Neural crest cell (in vitro differentiated cells): Measurements from ENCODE around the gene PACSIN2. TPM values are rescaled to one million over a fixed set of nuclear protein-coding genes. Genes with fewer than 3 reads are reported as not detected.

ENCODE experiments used
- DNase-seq: peaks from one replicate; pipeline ENCODE4 v3.0.0; 2021; ENCODE audit warnings: low read depth, mixed read lengths, low spot score
- H3K27ac Mint-ChIP-seq: one replicate; pipeline ENCODE4 v1.8.0; 2021; ENCODE audit warnings: mild to moderate bottlenecking, mixed read lengths; ENCODE audit not compliant: unreplicated experiment
- H3K27me3 Mint-ChIP-seq: 2 replicates; pipeline ENCODE4 v1.8.0; 2021; ENCODE audit warnings: low read depth, mild to moderate bottlenecking, mixed read lengths
- H3K36me3 Mint-ChIP-seq: 2 replicates; pipeline ENCODE4 v1.8.0; 2021; ENCODE audit warnings: low read depth, mild to moderate bottlenecking, mixed read lengths
- H3K4me1 Mint-ChIP-seq: 2 replicates; pipeline ENCODE4 v1.8.0; 2021; ENCODE audit warnings: mixed read lengths
- H3K4me3 Mint-ChIP-seq: one replicate; pipeline ENCODE4 v1.8.0; 2021; ENCODE audit warnings: mild to moderate bottlenecking, mixed read lengths
- H3K9me3 Mint-ChIP-seq: 2 replicates; pipeline ENCODE4 v1.8.0; 2021; ENCODE audit warnings: mixed read lengths
- total RNA-seq: library from RNA; stranded (reverse); gene quantifications from 2 replicates; pipeline ENCODE4 v1.2.1, GENCODE V29; 2021
- TF ChIP-seq, protein P1 (sequence below): fragments of 200-600 bp; sonication (generic); conservative IDR thresholded peaks from 2 replicates; pipeline ENCODE4 v1.5.0; 2021; ENCODE audit warnings: antibody characterized with exemption, mild to moderate bottlenecking

The PACSIN2 gene
- total RNA-seq, 1 donor from 2014 or later: 79.4 TPM

DNA sequence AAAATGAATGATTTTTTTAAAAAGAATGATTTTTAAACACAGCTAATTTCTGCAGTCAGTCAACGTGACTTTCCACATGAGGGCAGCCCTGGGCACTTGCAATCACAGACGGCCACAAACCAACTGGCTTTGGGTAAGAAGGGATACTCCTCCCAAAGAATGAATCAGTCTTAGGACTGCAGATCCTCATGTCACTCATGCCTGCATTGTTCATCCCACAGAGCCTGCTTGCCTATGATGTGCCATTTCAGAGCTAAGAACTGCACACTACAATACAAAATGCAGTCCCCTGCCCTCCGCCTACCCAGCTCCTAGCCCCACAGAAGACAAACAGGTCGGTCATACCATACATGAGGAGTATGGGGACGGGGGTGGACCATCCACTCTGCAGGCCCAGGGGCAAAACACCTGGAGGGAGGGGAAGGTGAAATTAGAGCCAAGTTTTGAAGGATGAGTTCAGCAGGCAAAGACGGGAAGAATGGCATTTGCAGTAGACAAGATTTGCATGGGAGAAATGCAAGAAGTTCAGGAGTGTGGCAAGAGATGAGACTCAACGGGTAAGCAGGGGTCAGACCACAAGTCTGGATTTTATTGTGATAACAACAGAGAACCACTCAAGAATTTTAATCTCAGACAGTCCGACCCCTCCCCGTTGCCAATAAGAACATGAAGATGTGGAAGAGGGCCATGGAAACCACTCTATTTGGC is 24.7 kb downstream of the PACSIN2 start:
- no peak for DNase-seq
- Mint-ChIP-seq H3K27me3 (no peaks in the 10 kb centered on the region), H3K9me3 (no peaks in the 10 kb centered on the region), H3K27ac (peak overlapping the region; percentile 39), H3K36me3 (peaks cover 5% of the 10 kb centered on the region), H3K4me1 (peaks cover 48% of the 10 kb centered on the region), H3K4me3 (no peak overlapping the region)
- TF ChIP-seq, protein P1, sequence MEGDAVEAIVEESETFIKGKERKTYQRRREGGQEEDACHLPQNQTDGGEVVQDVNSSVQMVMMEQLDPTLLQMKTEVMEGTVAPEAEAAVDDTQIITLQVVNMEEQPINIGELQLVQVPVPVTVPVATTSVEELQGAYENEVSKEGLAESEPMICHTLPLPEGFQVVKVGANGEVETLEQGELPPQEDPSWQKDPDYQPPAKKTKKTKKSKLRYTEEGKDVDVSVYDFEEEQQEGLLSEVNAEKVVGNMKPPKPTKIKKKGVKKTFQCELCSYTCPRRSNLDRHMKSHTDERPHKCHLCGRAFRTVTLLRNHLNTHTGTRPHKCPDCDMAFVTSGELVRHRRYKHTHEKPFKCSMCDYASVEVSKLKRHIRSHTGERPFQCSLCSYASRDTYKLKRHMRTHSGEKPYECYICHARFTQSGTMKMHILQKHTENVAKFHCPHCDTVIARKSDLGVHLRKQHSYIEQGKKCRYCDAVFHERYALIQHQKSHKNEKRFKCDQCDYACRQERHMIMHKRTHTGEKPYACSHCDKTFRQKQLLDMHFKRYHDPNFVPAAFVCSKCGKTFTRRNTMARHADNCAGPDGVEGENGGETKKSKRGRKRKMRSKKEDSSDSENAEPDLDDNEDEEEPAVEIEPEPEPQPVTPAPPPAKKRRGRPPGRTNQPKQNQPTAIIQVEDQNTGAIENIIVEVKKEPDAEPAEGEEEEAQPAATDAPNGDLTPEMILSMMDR: peak; percentile 50

- Mint-ChIP-seq H3K4me1 (peaks cover 42% of the 10 kb centered on the region), H3K4me3 (peak overlapping the region; percentile 12)
- TF ChIP-seq, protein P1: no peak
Observed at GRCh38 chr22:42986115-42986514, 28.8 kb downstream of the PACSIN2 start.

GRCh38 chr22:42985531-42985905 is 29.4 kb downstream of the PACSIN2 start:
- Mint-ChIP-seq H3K9me3 (no peaks in the 10 kb centered on the region), H3K27ac (no peak overlapping the region), H3K4me1 (peaks cover 37% of the 10 kb centered on the region), H3K27me3 (no peaks in the 10 kb centered on the region), H3K36me3 (peaks cover 4% of the 10 kb centered on the region), H3K4me3 (peak overlapping the region; percentile 27)
- TF ChIP-seq, protein P1: no peak
- DNase-seq: no peak

More at GRCh38 chr22:42986115-42986514, 28.8 kb downstream of the PACSIN2 start:
- Mint-ChIP-seq H3K9me3 (no peaks in the 10 kb centered on the region), H3K27ac (peak overlapping the region; percentile 66), H3K27me3 (no peaks in the 10 kb centered on the region), H3K36me3 (peaks cover 4% of the 10 kb centered on the region)
- no peak for DNase-seq

- Mint-ChIP-seq H3K4me3 (peak overlapping the region; percentile 27), H3K27me3 (no peaks in the 10 kb centered on the region), H3K36me3 (peaks cover 4% of the 10 kb centered on the region), H3K27ac (peak overlapping the region; percentile 40), H3K4me1 (peaks cover 32% of the 10 kb centered on the region), H3K9me3 (no peaks in the 10 kb centered on the region)
- TF ChIP-seq, protein P1: no peak
- no peak for DNase-seq
Observed at GRCh38 chr22:42984814-42985530, 30.0 kb downstream of the PACSIN2 start.

DNA sequence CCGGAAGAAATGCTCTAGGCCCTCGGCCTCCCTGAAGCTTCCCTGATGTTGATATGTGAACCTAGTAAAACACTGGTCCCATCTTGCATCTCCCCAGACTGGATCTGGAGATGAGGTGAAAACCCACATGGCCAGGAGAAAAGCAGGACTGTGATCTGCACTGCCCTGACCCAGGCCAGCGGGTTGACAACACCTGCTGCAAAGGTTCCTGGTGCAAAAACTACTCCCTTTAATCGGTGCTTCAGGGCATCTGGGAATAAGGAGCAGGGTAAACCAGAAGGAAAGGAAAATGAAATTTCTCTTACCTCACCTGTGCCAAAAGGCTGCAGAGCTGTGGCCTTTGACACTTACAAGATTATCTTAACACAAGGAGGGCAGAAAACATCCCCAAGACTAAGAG is 30.6 kb downstream of the PACSIN2 start:
- H3K27me3 Mint-ChIP-seq: no peaks in the 10 kb centered on the region
- no peaks in the 10 kb centered on the region for H3K9me3 Mint-ChIP-seq
- DNase-seq: no peak
- H3K4me1 Mint-ChIP-seq: peaks cover 35% of the 10 kb centered on the region
- peaks cover 4% of the 10 kb centered on the region for H3K36me3 Mint-ChIP-seq
- peak overlapping the region; percentile 6 for H3K4me3 Mint-ChIP-seq
- H3K27ac Mint-ChIP-seq: no peak overlapping the region
- TF ChIP-seq, protein P1: no peak
